Kidney epithelial cell (primary cell): Measurements from ENCODE around the gene PRMT5. TPM values are rescaled to one million over a fixed set of nuclear protein-coding genes. Genes with fewer than 3 reads are reported as not detected.

Experiments
- DNase-seq: peaks from one replicate; pipeline ENCODE4 v3.0.0-alpha.2; 2010; ENCODE audit warnings: low read depth
- H3K27me3 ChIP-seq: 2 replicates; pipeline ENCODE4 v1.6.0; 2011; ENCODE audit warnings: low read length; ENCODE audit not compliant: control insufficient read depth, insufficient read depth
- H3K36me3 ChIP-seq: 2 replicates; pipeline ENCODE4 v1.5.1; 2011; ENCODE audit warnings: low read length; ENCODE audit not compliant: control insufficient read depth, insufficient read depth
- H3K4me3 ChIP-seq: 2 replicates; pipeline ENCODE4 v1.5.1; 2011; ENCODE audit warnings: low read depth, mild to moderate bottlenecking, control low read depth, low read length
- CTCF ChIP-seq: IDR thresholded peaks from 2 replicates; pipeline ENCODE4 v1.5.1; 2011; ENCODE audit warnings: mild to moderate bottlenecking, moderate library complexity, low read length, control low read depth, inconsistent platforms; ENCODE audit not compliant: insufficient read depth, poor library complexity, severe bottlenecking
- total RNA-seq: library from RNA; depleted of rRNA; stranded (reverse); fragments of >200 nt; gene quantifications from 2 replicates; pipeline ENCODE4 v1.2.3, GENCODE V29; 2015

The PRMT5 gene
- total RNA-seq, 1 donor from 2014 or later: 94.0 TPM

GRCh38 chr14:22905627-22906026 is 23.5 kb downstream of the PRMT5 start:
- no peaks in the 10 kb centered on the region for H3K27me3 ChIP-seq
- H3K4me3 ChIP-seq: no peak overlapping the region
- DNase-seq: no peak
- TF ChIP-seq CTCF: no peak
- H3K36me3 ChIP-seq: peaks cover 7% of the 10 kb centered on the region

- Histone ChIP-seq H3K36me3 (peaks cover 5% of the 10 kb centered on the region), H3K4me3 (no peak overlapping the region), H3K27me3 (no peaks in the 10 kb centered on the region)
- no peak for TF ChIP-seq CTCF
- no peak for DNase-seq
Observed at GRCh38 chr14:22903742-22904087, 25.5 kb downstream of the PRMT5 start.

GRCh38 chr14:22901799-22902198 is 27.4 kb downstream of the PRMT5 start:
- TF ChIP-seq CTCF: no peak
- H3K4me3 ChIP-seq: no peak overlapping the region
- no peaks in the 10 kb centered on the region for H3K27me3 ChIP-seq
- DNase-seq: no peak
- peaks cover 5% of the 10 kb centered on the region for H3K36me3 ChIP-seq

GRCh38 chr14:22900081-22900799 is 28.9 kb downstream of the PRMT5 start:
- Histone ChIP-seq H3K27me3 (no peaks in the 10 kb centered on the region), H3K36me3 (peaks cover 5% of the 10 kb centered on the region), H3K4me3 (no peak overlapping the region)
- DNase-seq: no peak
- TF ChIP-seq CTCF: peak; percentile 64

GRCh38 chr14:22898302-22899090 is 30.7 kb downstream of the PRMT5 start:
- Histone ChIP-seq H3K27me3 (no peaks in the 10 kb centered on the region), H3K4me3 (no peak overlapping the region), H3K36me3 (peaks cover 5% of the 10 kb centered on the region)
- peak; percentile 82 for DNase-seq
- TF ChIP-seq CTCF: no peak

GRCh38 chr14:22897357-22897756 is 31.8 kb downstream of the PRMT5 start:
- TF ChIP-seq CTCF: no peak
- no peak for DNase-seq
- Histone ChIP-seq H3K4me3 (no peak overlapping the region), H3K36me3 (peaks cover 5% of the 10 kb centered on the region), H3K27me3 (no peaks in the 10 kb centered on the region)
